HEK293 (cell line): ENCODE results near the gene ATP13A3.

Experiments used
- CTCF ChIA-PET: fragments of 350-600 bp; formaldehyde crosslinking; extraction: SDS; loops from one replicate; lab custom pipeline; 2021; ENCODE audit warnings: antibody characterized with exemption; lab: Yijun Ruan, JAX
- POLR2A ChIA-PET: fragments of 300-600 bp; formaldehyde crosslinking; extraction: SDS; loops from one replicate; lab custom pipeline; 2020; ENCODE audit warnings: antibody characterized with exemption, inconsistent platforms; lab: Yijun Ruan, JAX
- H3K27ac ChIP-seq: fragments of 200-500 bp; sonication (Bioruptor generic); 2 replicates; pipeline ENCODE4 v1.5.1; 2014; ENCODE audit warnings: low read depth, low read length, control low read depth, inconsistent platforms; ENCODE audit errors: extremely low read depth
- H3K36me3 ChIP-seq, 2 experiments: fragments of 200-500 bp in 1 of 2; sonication (Bioruptor generic) in 1 of 2; 1 replicate in 1 of 2; 2 replicates in 1 of 2; pipeline ENCODE4 v1.5.1; 2014 to 2017; ENCODE audit warnings: inconsistent platforms in 2 of 2, low read length in 2 of 2; ENCODE audit not compliant: control insufficient read depth in 2 of 2, insufficient read depth in 1 of 2
- H3K4me1 ChIP-seq: fragments of 200-500 bp; sonication (Bioruptor generic); 2 replicates; pipeline ENCODE4 v1.5.1; 2014; ENCODE audit warnings: mild to moderate bottlenecking, low read length, inconsistent platforms; ENCODE audit not compliant: control insufficient read depth, insufficient read depth
- H3K4me3 ChIP-seq: 2 replicates; pipeline ENCODE4 v1.5.1; 2011; ENCODE audit warnings: low read depth, mild to moderate bottlenecking, control low read depth, low read length, moderate library complexity
- H3K9me3 ChIP-seq: fragments of 200-500 bp; sonication (Bioruptor generic); 2 replicates; pipeline ENCODE4 v1.5.1; 2014; ENCODE audit warnings: low read depth, low read length, inconsistent platforms; ENCODE audit not compliant: control insufficient read depth, insufficient read depth
- HIC1 ChIP-seq: fragments of 450-650 bp; formaldehyde crosslinking; IDR thresholded peaks from 2 replicates; pipeline ENCODE4 v1.5.1; 2016; ENCODE audit warnings: missing biosample characterization, missing genetic modification characterization
- HOXA7 ChIP-seq: sonication (generic); formaldehyde crosslinking; IDR thresholded peaks from 2 replicates; pipeline ENCODE4 v1.8.1; 2022; ENCODE audit warnings: missing genetic modification reagents, borderline replicate concordance
- REPIN1 ChIP-seq: fragments of 450-650 bp; formaldehyde crosslinking; IDR thresholded peaks from 2 replicates; pipeline ENCODE4 v1.5.1; 2017; ENCODE audit warnings: missing biosample characterization, missing genetic modification characterization, low read depth
- ZNF10 ChIP-seq: fragments of 450-650 bp; formaldehyde crosslinking; IDR thresholded peaks from 2 replicates; pipeline ENCODE4 v1.5.1; 2017; ENCODE audit warnings: missing biosample characterization, missing genetic modification characterization
- ZNF138 ChIP-seq: fragments of 450-650 bp; formaldehyde crosslinking; IDR thresholded peaks from 2 replicates; pipeline ENCODE4 v1.5.1; 2016; ENCODE audit warnings: missing biosample characterization, missing genetic modification characterization, borderline replicate concordance
- ZNF155 ChIP-seq: fragments of 450-650 bp; formaldehyde crosslinking; IDR thresholded peaks from 2 replicates; pipeline ENCODE4 v1.5.1; 2016; ENCODE audit warnings: missing biosample characterization, missing genetic modification characterization
- ZNF16 ChIP-seq: fragments of 450-650 bp; formaldehyde crosslinking; IDR thresholded peaks from 2 replicates; pipeline ENCODE4 v1.5.1; 2016; ENCODE audit warnings: low read depth, missing biosample characterization, missing genetic modification characterization
- ZNF211 ChIP-seq: fragments of 450-650 bp; formaldehyde crosslinking; IDR thresholded peaks from 2 replicates; pipeline ENCODE4 v1.5.1; 2016; ENCODE audit warnings: low read depth, missing biosample characterization, missing genetic modification characterization
- ZNF223 ChIP-seq: fragments of 450-650 bp; formaldehyde crosslinking; IDR thresholded peaks from 2 replicates; pipeline ENCODE4 v1.5.1; 2016; ENCODE audit warnings: missing biosample characterization, missing genetic modification characterization
- ZNF239 ChIP-seq: fragments of 450-650 bp; formaldehyde crosslinking; IDR thresholded peaks from 2 replicates; pipeline ENCODE4 v1.5.1; 2016; ENCODE audit warnings: missing biosample characterization, missing genetic modification characterization
- ZNF48 ChIP-seq: fragments of 450-650 bp; formaldehyde crosslinking; IDR thresholded peaks from 2 replicates; pipeline ENCODE4 v1.5.1; 2016; ENCODE audit warnings: missing biosample characterization, missing genetic modification characterization
- ZNF549 ChIP-seq: fragments of 450-650 bp; IDR thresholded peaks from 2 replicates; pipeline ENCODE4 v1.5.1; 2018; ENCODE audit warnings: missing biosample characterization, missing genetic modification characterization, mild to moderate bottlenecking, inconsistent platforms, moderate library complexity
- ZNF555 ChIP-seq: fragments of 450-650 bp; formaldehyde crosslinking; conservative IDR thresholded peaks from 2 replicates; pipeline ENCODE4 v1.5.1; 2017; ENCODE audit warnings: missing biosample characterization, mild to moderate bottlenecking, missing genetic modification characterization, inconsistent platforms
- ZNF571 ChIP-seq: fragments of 450-650 bp; formaldehyde crosslinking; IDR thresholded peaks from 2 replicates; pipeline ENCODE4 v1.5.0; 2017; ENCODE audit warnings: missing biosample characterization, missing genetic modification characterization
- ZNF626 ChIP-seq: fragments of 450-650 bp; sonication (Bioruptor Pico); formaldehyde crosslinking; IDR thresholded peaks from 2 replicates; pipeline ENCODE4 v1.5.1; 2018; ENCODE audit warnings: missing biosample characterization, missing genetic modification characterization, inconsistent platforms
- ZNF670 ChIP-seq: fragments of 450-650 bp; formaldehyde crosslinking; IDR thresholded peaks from 2 replicates; pipeline ENCODE4 v1.5.1; 2016; ENCODE audit warnings: missing biosample characterization, missing genetic modification characterization, low read depth
- ZNF785 ChIP-seq: fragments of 450-650 bp; formaldehyde crosslinking; IDR thresholded peaks from 2 replicates; pipeline ENCODE4 v1.5.1; 2016; ENCODE audit warnings: missing biosample characterization, missing genetic modification characterization
- TF ChIP-seq, protein P1 (sequence below): fragments of 450-650 bp; formaldehyde crosslinking; IDR thresholded peaks from 2 replicates; pipeline ENCODE4 v1.5.1; 2016; ENCODE audit warnings: missing biosample characterization, missing genetic modification characterization, borderline replicate concordance
- TF ChIP-seq, protein P2 (sequence below): fragments of 450-650 bp; formaldehyde crosslinking; IDR thresholded peaks from 2 replicates; pipeline ENCODE4 v1.5.1; 2016; ENCODE audit warnings: missing biosample characterization, missing genetic modification characterization, borderline replicate concordance

Gene ATP13A3

GRCh38 chr3:194399874-194400411 lies 86.9 kb downstream of the ATP13A3 start:
- Histone ChIP-seq H3K4me1 (no peaks in the 10 kb centered on the region), H3K4me3 (no peak overlapping the region), H3K9me3 (no peaks in the 10 kb centered on the region)
- no peak for TF ChIP-seq ZNF138 (tag by site-specific recombination)
- TF ChIP-seq ZNF785 (tag by site-specific recombination): no peak
- no peak for TF ChIP-seq HIC1 (tag by site-specific recombination)
- no peak for TF ChIP-seq ZNF223
- TF ChIP-seq, protein P1, sequence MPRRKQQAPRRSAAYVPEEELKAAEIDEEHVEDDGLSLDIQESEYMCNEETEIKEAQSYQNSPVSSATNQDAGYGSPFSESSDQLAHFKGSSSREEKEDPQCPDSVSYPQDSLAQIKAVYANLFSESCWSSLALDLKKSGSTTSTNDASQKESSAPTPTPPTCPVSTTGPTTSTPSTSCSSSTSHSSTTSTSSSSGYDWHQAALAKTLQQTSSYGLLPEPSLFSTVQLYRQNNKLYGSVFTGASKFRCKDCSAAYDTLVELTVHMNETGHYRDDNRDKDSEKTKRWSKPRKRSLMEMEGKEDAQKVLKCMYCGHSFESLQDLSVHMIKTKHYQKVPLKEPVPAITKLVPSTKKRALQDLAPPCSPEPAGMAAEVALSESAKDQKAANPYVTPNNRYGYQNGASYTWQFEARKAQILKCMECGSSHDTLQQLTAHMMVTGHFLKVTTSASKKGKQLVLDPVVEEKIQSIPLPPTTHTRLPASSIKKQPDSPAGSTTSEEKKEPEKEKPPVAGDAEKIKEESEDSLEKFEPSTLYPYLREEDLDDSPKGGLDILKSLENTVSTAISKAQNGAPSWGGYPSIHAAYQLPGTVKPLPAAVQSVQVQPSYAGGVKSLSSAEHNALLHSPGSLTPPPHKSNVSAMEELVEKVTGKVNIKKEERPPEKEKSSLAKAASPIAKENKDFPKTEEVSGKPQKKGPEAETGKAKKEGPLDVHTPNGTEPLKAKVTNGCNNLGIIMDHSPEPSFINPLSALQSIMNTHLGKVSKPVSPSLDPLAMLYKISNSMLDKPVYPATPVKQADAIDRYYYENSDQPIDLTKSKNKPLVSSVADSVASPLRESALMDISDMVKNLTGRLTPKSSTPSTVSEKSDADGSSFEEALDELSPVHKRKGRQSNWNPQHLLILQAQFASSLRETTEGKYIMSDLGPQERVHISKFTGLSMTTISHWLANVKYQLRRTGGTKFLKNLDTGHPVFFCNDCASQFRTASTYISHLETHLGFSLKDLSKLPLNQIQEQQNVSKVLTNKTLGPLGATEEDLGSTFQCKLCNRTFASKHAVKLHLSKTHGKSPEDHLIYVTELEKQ (tag by site-specific recombination): no peak
- TF ChIP-seq ZNF10 (tag by site-specific recombination): no peak
- TF ChIP-seq, protein P2, sequence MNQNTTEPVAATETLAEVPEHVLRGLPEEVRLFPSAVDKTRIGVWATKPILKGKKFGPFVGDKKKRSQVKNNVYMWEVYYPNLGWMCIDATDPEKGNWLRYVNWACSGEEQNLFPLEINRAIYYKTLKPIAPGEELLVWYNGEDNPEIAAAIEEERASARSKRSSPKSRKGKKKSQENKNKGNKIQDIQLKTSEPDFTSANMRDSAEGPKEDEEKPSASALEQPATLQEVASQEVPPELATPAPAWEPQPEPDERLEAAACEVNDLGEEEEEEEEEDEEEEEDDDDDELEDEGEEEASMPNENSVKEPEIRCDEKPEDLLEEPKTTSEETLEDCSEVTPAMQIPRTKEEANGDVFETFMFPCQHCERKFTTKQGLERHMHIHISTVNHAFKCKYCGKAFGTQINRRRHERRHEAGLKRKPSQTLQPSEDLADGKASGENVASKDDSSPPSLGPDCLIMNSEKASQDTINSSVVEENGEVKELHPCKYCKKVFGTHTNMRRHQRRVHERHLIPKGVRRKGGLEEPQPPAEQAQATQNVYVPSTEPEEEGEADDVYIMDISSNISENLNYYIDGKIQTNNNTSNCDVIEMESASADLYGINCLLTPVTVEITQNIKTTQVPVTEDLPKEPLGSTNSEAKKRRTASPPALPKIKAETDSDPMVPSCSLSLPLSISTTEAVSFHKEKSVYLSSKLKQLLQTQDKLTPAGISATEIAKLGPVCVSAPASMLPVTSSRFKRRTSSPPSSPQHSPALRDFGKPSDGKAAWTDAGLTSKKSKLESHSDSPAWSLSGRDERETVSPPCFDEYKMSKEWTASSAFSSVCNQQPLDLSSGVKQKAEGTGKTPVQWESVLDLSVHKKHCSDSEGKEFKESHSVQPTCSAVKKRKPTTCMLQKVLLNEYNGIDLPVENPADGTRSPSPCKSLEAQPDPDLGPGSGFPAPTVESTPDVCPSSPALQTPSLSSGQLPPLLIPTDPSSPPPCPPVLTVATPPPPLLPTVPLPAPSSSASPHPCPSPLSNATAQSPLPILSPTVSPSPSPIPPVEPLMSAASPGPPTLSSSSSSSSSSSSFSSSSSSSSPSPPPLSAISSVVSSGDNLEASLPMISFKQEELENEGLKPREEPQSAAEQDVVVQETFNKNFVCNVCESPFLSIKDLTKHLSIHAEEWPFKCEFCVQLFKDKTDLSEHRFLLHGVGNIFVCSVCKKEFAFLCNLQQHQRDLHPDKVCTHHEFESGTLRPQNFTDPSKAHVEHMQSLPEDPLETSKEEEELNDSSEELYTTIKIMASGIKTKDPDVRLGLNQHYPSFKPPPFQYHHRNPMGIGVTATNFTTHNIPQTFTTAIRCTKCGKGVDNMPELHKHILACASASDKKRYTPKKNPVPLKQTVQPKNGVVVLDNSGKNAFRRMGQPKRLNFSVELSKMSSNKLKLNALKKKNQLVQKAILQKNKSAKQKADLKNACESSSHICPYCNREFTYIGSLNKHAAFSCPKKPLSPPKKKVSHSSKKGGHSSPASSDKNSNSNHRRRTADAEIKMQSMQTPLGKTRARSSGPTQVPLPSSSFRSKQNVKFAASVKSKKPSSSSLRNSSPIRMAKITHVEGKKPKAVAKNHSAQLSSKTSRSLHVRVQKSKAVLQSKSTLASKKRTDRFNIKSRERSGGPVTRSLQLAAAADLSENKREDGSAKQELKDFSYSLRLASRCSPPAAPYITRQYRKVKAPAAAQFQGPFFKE (tag by site-specific recombination): no peak
- no peak for TF ChIP-seq ZNF571 (tag by site-specific recombination)
- no peak for TF ChIP-seq ZNF48 (tag by site-specific recombination)
- no peak for TF ChIP-seq HOXA7
- no peak for TF ChIP-seq REPIN1 (tag by site-specific recombination)
- TF ChIP-seq ZNF16 (tag by site-specific recombination): no peak
- TF ChIP-seq ZNF239: no peak
- no peak for TF ChIP-seq ZNF155 (tag by site-specific recombination)
- no peak for TF ChIP-seq ZNF555 (tag by site-specific recombination)
- TF ChIP-seq ZNF211 (tag by site-specific recombination): no peak
- no peak for TF ChIP-seq ZNF549
- no peak for TF ChIP-seq ZNF626 (tag by site-specific recombination)
- TF ChIP-seq ZNF670 (tag by site-specific recombination): no peak
- TF ChIP-seq, all 188 proteins: peak for 0
- POLR2A ChIA-PET: no interaction called here
- Histone ChIP-seq H3K36me3 (peaks cover 0 to 12% of the 10 kb centered on the region in 2 experiments; a peak in 1 of 3 replicates), H3K27ac (no peak overlapping the region)
- CTCF ChIA-PET: no interaction called here
